Epithelial cell of proximal tubule (primary cell): ENCODE results near the gene KLHL30. TPM values are rescaled to one million over a fixed set of nuclear protein-coding genes. Genes with fewer than 3 reads are reported as not detected.

Source experiments
- DNase-seq: peaks from one replicate; pipeline ENCODE4 v3.0.0-alpha.2; 2011; ENCODE audit warnings: low read depth
- H3K4me3 ChIP-seq: 2 replicates; pipeline ENCODE4 v1.5.1; 2011; ENCODE audit warnings: low read depth, mild to moderate bottlenecking, low read length
- total RNA-seq: library from RNA; depleted of rRNA; stranded (reverse); fragments of >200 nt; gene quantifications from 2 replicates; pipeline ENCODE4 v1.2.3, GENCODE V29; 2015
- TF ChIP-seq, protein P1 (sequence below): conservative IDR thresholded peaks from 2 replicates; pipeline ENCODE4 v1.5.1; 2012; ENCODE audit warnings: low read depth, mild to moderate bottlenecking, low read length

Gene KLHL30
- total RNA-seq, 1 donor from 2014 or later, result 1.7 TPM

DNA sequence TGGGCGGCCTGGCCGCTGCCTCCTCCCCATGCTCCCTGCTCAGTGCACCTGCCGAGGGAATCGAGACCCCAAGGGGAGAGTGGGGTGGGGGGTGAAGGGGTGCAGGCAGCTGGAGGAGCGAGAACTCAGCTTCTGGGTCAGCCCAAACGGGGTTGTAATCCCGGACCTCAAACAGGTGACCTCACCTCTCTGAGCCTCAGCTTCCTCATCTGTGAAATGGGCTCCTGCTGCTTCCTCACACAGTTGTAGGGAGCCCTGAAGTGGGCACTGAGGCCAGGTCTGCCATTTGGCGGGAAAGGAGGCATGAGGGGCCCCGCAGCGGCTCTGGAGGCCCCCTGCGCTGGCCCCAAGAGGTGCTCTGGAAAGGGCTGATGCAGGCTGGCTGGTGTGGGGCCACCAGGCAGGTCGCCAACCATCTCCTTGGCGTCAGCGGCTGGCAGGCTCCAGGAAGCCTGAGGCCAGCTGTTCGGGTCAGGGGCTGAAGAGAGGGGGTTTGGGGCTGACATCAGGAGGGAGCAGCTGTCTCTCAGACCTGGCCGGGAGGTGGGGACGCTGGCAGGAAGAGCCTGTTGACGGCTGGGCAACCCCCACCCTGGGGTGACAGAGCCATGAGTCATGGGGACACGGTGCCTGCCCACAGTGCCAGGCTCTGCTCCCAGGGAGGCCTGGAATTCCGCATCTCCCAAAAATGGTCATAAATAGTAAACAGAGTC, 4.9 kb downstream of the KLHL30 start:
- TF ChIP-seq, protein P1, sequence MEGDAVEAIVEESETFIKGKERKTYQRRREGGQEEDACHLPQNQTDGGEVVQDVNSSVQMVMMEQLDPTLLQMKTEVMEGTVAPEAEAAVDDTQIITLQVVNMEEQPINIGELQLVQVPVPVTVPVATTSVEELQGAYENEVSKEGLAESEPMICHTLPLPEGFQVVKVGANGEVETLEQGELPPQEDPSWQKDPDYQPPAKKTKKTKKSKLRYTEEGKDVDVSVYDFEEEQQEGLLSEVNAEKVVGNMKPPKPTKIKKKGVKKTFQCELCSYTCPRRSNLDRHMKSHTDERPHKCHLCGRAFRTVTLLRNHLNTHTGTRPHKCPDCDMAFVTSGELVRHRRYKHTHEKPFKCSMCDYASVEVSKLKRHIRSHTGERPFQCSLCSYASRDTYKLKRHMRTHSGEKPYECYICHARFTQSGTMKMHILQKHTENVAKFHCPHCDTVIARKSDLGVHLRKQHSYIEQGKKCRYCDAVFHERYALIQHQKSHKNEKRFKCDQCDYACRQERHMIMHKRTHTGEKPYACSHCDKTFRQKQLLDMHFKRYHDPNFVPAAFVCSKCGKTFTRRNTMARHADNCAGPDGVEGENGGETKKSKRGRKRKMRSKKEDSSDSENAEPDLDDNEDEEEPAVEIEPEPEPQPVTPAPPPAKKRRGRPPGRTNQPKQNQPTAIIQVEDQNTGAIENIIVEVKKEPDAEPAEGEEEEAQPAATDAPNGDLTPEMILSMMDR, result no peak
- no peak overlapping the region for H3K4me3 ChIP-seq
- DNase-seq, result no peak

DNA sequence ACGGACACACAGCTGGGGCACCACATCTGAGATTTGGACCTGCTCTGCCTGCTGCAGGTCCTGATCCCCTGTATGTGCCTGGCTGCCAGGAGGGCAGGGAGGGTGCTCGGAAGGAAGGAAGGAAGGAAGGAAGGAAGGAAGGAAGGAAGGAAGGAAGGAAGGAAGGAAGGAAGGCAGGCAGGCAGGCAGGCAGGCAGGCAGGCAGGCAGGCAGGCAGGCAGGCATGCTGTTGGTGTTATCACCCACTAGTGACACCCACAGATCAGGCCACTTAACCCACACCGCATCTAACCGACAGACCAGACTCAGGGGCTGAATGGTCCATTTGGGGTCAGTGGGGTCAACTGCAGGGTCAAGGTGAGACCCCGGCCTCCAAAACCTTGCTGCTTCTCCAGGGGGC, 5.8 kb downstream of the KLHL30 start:
- DNase-seq, result no peak
- TF ChIP-seq, protein P1, result no peak
- no peak overlapping the region for H3K4me3 ChIP-seq

DNA sequence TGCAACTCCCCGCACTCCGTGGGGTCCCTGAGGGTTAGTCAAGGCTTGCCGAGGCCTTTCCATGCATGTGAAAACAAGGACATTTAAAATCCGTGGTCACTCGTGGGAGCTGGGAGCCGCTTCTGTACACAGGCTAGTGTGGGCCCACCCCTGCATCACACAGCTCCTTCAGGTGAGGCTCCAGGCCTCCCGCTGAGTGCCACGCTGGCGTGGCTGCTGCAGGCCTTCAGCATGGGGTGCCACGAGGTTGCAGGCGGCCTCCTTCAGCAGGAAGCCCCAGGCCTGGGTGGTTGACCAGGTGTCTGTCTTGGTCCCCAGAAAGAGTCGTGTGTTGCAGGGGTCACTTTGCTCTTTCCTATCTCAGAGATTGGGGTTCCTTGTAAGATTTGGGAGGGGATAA, 6.6 kb downstream of the KLHL30 start:
- H3K4me3 ChIP-seq, result no peak overlapping the region
- no peak for DNase-seq
- TF ChIP-seq, protein P1, result no peak

DNA sequence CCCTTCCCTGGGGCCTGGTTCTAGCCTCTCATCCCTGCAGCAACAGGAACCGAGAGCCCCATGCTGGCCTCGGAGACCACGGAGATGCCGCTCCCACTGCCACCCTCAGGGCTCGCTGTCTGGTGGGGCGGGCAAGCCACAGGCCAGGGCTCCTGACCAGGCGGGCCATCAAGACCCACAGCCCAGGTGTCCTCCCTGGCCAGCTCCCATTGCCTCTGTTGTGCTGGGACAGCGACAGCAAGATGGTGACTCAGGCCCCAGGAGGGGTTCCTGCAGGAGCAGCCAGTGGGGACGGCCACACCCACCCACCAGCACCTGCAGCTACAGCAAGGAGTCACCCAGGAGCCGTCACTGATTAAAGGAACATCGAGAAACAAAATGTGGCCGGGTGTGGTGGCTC, 7.4 kb downstream of the KLHL30 start:
- DNase-seq, result no peak
- TF ChIP-seq, protein P1, result no peak
- H3K4me3 ChIP-seq, result no peak overlapping the region

DNA sequence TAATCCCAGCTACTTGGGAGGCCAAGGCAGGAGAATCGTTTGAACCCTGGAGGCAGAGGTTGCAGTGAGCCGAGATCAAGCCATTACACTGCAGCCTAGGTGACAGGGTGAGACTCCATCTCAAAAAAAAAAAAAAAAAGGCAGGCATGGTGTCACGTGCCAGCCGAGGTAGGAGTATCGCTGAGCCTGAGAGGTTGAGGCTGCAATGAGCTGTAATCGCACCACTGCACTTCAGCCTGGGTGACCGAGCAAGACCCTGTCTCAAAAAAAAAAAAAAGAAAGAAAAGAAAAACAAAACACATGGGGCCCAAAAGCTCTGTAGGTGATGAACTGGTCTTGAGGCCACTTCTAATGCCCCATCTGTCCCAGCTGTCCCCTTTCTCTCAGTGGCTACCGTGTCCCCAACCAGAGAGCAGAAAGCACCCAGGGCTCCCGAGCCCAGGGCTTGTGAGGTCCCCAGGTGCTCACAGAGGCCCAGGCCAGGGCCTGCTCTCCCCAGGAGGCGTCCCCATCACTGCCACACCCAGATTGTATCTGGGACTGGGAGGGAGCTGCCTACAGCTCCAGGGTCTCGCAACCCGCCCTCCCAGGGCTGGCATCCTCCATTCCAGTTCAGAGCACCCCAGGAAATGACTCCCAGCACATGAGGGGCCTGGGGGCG, 8.5 kb downstream of the KLHL30 start:
- TF ChIP-seq, protein P1, result no peak

DNA sequence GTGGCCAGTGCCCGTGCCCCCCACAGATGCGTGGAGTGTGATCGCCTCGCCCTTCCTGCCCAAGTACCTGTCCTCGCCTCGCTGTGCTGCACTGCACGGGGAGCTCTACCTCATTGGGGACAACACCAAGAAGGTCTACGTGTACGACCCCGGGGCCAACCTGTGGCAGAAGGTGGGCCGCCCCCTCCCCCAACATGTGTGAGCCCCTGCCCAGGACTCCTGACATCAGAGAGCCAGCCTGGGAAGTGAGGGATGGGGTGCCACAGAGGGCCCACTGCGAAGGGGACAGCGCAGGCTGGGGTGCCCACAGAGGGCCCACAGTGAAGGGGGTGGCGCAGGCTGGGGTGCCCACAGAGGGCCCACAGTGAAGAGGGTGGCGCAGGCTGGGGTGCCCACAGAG, 10.5 kb downstream of the KLHL30 start:
- no peak for DNase-seq
- TF ChIP-seq, protein P1, result no peak
- H3K4me3 ChIP-seq, result no peak overlapping the region

More for the DNA sequence above, 8.5 kb downstream of the KLHL30 start:
- no peak overlapping the region for H3K4me3 ChIP-seq
- DNase-seq, result no peak
